CD4-positive, CD25-positive, alpha-beta regulatory T cell (primary cell): ENCODE data around the gene SLC16A5. TPM values are rescaled to one million over a fixed set of nuclear protein-coding genes. Genes with fewer than 3 reads are reported as not detected.
A peak's percentile ranks its signal among the peaks of the same experiment; 100 is the strongest.
"Not testable (repeated sequence)": the region's sequence is repeated elsewhere in the genome, so short reads cannot be mapped to it uniquely, and the experiment has no call there.

ENCODE experiments used
- ATAC-seq, 2 donors: fragments of 150-1000 bp; cut with Tn5 transposase; one replicate each; pipeline ENCODE4 v1.10.0; 2021; ENCODE audit warnings: low read depth in 2 of 2, moderate number of reproducible peaks in 2 of 2, moderate library complexity in 1 of 2
- DNase-seq, 3 donors: peaks; one replicate each; pipeline versions ENCODE4 v3.0.0 to v3.0.0-alpha.2; 2012 to 2022; ENCODE audit warnings: mixed read lengths in 1 of 3
- H3K27ac ChIP-seq: one replicate; pipeline ENCODE4 v1.7.0; 2013; ENCODE audit warnings: mild to moderate bottlenecking, low read length; ENCODE audit not compliant: insufficient read depth, poor library complexity, severe bottlenecking
- H3K27me3 ChIP-seq: one replicate; pipeline ENCODE4 v1.7.0; 2013; ENCODE audit warnings: low read length; ENCODE audit not compliant: control insufficient read depth, insufficient read depth
- H3K36me3 ChIP-seq: one replicate; pipeline ENCODE4 v1.7.0; 2013; ENCODE audit warnings: mild to moderate bottlenecking, low read length, moderate library complexity; ENCODE audit not compliant: control insufficient read depth, insufficient read depth
- H3K4me1 ChIP-seq: 2 replicates; pipeline ENCODE4 v1.7.0; 2013; ENCODE audit warnings: mild to moderate bottlenecking, low read length; ENCODE audit not compliant: insufficient read depth, control insufficient read depth, poor library complexity, severe bottlenecking
- H3K4me3 ChIP-seq: one replicate; pipeline ENCODE4 v1.7.0; 2013; ENCODE audit warnings: low read depth, mild to moderate bottlenecking, low read length, moderate library complexity
- H3K9me3 ChIP-seq, 2 experiments: 1 replicate in 1 of 2; 2 replicates in 1 of 2; pipeline ENCODE4 v1.7.0; 2013; ENCODE audit warnings: low read length in 2 of 2, mild to moderate bottlenecking in 1 of 2, moderate library complexity in 1 of 2; ENCODE audit not compliant: control insufficient read depth in 2 of 2
- H3K27ac Mint-ChIP-seq, 3 donors: one replicate each; pipeline ENCODE4 v1.8.0; 2020 to 2022; ENCODE audit warnings: mild to moderate bottlenecking in 3 of 3, mixed read lengths in 3 of 3, moderate library complexity in 2 of 3
- H3K27me3 Mint-ChIP-seq: one replicate; pipeline ENCODE4 v1.8.0; 2022; ENCODE audit warnings: mild to moderate bottlenecking, mixed read lengths
- H3K36me3 Mint-ChIP-seq: one replicate; pipeline ENCODE4 v1.8.0; 2020; ENCODE audit warnings: mixed read lengths
- H3K4me1 Mint-ChIP-seq, 4 donors: one replicate each; pipeline ENCODE4 v1.8.0; 2020 to 2022; ENCODE audit warnings: mixed read lengths in 4 of 4, mild to moderate bottlenecking in 1 of 4
- H3K4me3 Mint-ChIP-seq, 4 donors: one replicate each; pipeline ENCODE4 v1.8.0; 2020 to 2022; ENCODE audit warnings: mild to moderate bottlenecking in 4 of 4, mixed read lengths in 4 of 4, moderate library complexity in 3 of 4
- H3K9me3 Mint-ChIP-seq, 7 donors: one replicate each; pipeline ENCODE4 v1.8.0; 2020 to 2022; ENCODE audit warnings: mixed read lengths in 7 of 7, mild to moderate bottlenecking in 3 of 7, moderate library complexity in 2 of 7
- polyA plus RNA-seq, 4 donors: library from polyadenylated mRNA; unstranded; fragments of 300-500 nt; fragmentation: Illumina TruSeq; gene quantifications; one replicate each; pipeline ENCODE4 v1.2.3, GENCODE V29; 2021
- total RNA-seq: library from RNA; stranded (reverse); gene quantifications from one replicate; pipeline ENCODE4 v1.2.3, GENCODE V29; 2022

The SLC16A5 gene
- total and polyA plus RNA-seq, 5 donors from 2014 or later: 1.3 to 9.3 (median 2.2) TPM

DNA sequence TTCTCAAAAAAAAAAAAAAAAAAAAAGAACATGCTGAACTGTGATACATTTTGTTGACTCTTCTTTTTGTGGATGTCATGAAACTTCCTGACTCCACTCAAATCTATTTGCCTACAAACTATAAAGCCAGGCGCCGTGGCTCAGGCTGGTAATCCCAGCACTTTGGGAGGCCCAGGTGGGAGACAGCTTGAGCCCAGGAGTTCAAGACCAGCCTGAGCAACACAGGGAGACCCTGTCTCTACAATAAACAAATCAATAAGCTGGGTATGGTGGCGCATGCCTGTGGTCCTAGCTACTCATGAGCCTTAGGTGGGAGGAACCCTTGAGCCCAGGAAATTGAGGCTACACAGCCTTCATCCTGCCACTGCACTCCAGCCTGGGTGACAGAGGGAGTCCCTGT is 45.2 kb downstream of the SLC16A5 start:
- Histone ChIP-seq H3K36me3 (peaks cover 8% of the 10 kb centered on the region), H3K4me3 (no peak overlapping the region), H3K27ac (no peak overlapping the region), H3K9me3 (no peaks in the 10 kb centered on the region), H3K4me1 (peaks cover 15% of the 10 kb centered on the region), H3K27me3 (no peaks in the 10 kb centered on the region)
- DNase-seq (no peak), ATAC-seq (no peak)
- Mint-ChIP-seq H3K4me3 (peak overlapping the region; percentile 64 to 91 (median 82)), H3K27me3 (no peaks in the 10 kb centered on the region), H3K27ac (peak overlapping the region in 1 of 3 donors; percentile 25), H3K4me1 (peaks cover 10 to 18% (median 11%) of the 10 kb centered on the region in 4 donors), H3K36me3 (peaks cover 12% of the 10 kb centered on the region), H3K9me3 (no peaks in the 10 kb centered on the region)

DNA sequence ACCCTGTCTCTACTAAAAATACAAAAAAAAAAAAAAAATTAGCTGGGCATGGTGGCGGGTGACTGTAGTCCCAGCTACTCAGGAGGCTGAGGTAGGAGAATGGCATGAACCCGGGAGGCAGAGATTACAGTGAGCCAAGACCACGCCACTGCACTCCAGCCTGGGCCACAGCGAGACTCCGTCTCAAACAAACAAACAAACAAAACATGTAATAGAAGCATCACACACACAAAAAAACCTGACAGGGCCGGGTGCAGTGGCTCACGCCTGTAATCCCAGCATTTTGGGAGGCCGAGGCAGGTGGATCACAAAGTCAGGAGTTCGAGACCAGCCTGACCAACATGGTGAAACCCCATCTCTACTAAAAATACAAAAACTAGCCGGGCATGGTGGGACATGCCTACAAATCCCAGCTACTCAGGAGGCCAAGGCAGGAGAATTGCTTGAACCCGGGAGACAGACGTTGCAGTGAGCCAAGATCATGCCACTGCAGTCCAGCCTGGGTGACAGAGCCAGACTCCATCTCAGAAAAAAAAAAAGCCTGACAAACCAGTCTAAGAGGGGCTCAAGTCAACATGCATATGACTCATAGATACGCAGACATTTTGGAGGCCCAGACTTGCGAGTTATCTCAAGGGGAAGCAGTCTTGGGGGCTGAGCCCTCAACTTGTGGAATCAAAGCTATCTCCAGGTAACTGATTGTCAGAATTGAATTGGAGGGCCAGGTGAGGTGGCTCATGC is 46.0 kb downstream of the SLC16A5 start:
- H3K36me3 Mint-ChIP-seq: peaks cover 12% of the 10 kb centered on the region
- H3K4me1 Mint-ChIP-seq: peaks cover 10 to 18% (median 11%) of the 10 kb centered on the region in 4 donors
- H3K4me3 Mint-ChIP-seq: peak overlapping the region in 2 of 4 donors; percentile 28 to 68

GRCh38 chr17:75135452-75135851 is 47.7 kb downstream of the SLC16A5 start:
- DNase-seq: no peak
- H3K4me1 Mint-ChIP-seq: peaks cover 9 to 20% (median 9%) of the 10 kb centered on the region in 4 donors
- ATAC-seq: no peak
- peak overlapping the region in 2 of 4 donors; percentile 8 to 52 for H3K4me3 Mint-ChIP-seq
- no peaks in the 10 kb centered on the region for H3K9me3 ChIP-seq
- peaks cover 8% of the 10 kb centered on the region for H3K36me3 Mint-ChIP-seq
- H3K27me3 ChIP-seq: no peaks in the 10 kb centered on the region
- no peak overlapping the region for H3K4me3 ChIP-seq
- peak overlapping the region; percentile 75 to 89 (median 77) for H3K27ac Mint-ChIP-seq
- H3K36me3 ChIP-seq: peaks cover 8% of the 10 kb centered on the region
- H3K9me3 Mint-ChIP-seq: no peaks in the 10 kb centered on the region
- peaks cover 10% of the 10 kb centered on the region for H3K4me1 ChIP-seq
- no peak overlapping the region for H3K27ac ChIP-seq
- no peaks in the 10 kb centered on the region for H3K27me3 Mint-ChIP-seq

More for the DNA sequence above, 46.0 kb downstream of the SLC16A5 start:
- H3K4me1 ChIP-seq: peaks cover 15% of the 10 kb centered on the region
- not testable (repeated sequence) for H3K4me3 ChIP-seq, H3K36me3 ChIP-seq, H3K9me3 ChIP-seq, H3K27me3 Mint-ChIP-seq, H3K27ac ChIP-seq, H3K9me3 Mint-ChIP-seq, ATAC-seq, DNase-seq, H3K27me3 ChIP-seq
- peak overlapping the region in 2 of 3 donors; percentile 11 to 74 for H3K27ac Mint-ChIP-seq

GRCh38 chr17:75135946-75136345 is 48.2 kb downstream of the SLC16A5 start:
- Histone ChIP-seq H3K27ac (no peak overlapping the region), H3K36me3 (peaks cover 8% of the 10 kb centered on the region), H3K27me3 (no peaks in the 10 kb centered on the region), H3K4me3 (no peak overlapping the region), H3K4me1 (peaks cover 10% of the 10 kb centered on the region), H3K9me3 (no peaks in the 10 kb centered on the region)
- no peak for ATAC-seq
- DNase-seq: no peak
- Mint-ChIP-seq H3K27ac (peak overlapping the region; percentile 75 to 89 (median 77)), H3K4me1 (peaks cover 6 to 21% (median 9%) of the 10 kb centered on the region in 4 donors), H3K4me3 (peak overlapping the region in 2 of 4 donors; percentile 8 to 52), H3K9me3 (no peaks in the 10 kb centered on the region), H3K36me3 (peaks cover 4% of the 10 kb centered on the region), H3K27me3 (no peaks in the 10 kb centered on the region)

- H3K9me3 Mint-ChIP-seq: not testable (repeated sequence)
- H3K27ac Mint-ChIP-seq: peak overlapping the region in 1 of 3 donors; percentile 43
These were observed 50.0 kb downstream of the SLC16A5 start for GRCh38 chr17:75137762-75138161.

GRCh38 chr17:75138519-75138918 is 50.8 kb downstream of the SLC16A5 start:
- Mint-ChIP-seq H3K4me1 (peaks cover 10 to 22% (median 11%) of the 10 kb centered on the region in 4 donors), H3K27ac (no peak overlapping the region), H3K36me3 (peaks cover 4% of the 10 kb centered on the region), H3K27me3 (no peaks in the 10 kb centered on the region), H3K4me3 (no peak overlapping the region), H3K9me3 (no peaks in the 10 kb centered on the region)
- Histone ChIP-seq H3K27ac (no peak overlapping the region), H3K36me3 (peaks cover 10% of the 10 kb centered on the region), H3K9me3 (no peaks in the 10 kb centered on the region), H3K4me3 (no peak overlapping the region), H3K4me1 (peaks cover 12% of the 10 kb centered on the region), H3K27me3 (no peaks in the 10 kb centered on the region)
- DNase-seq (no peak), ATAC-seq (no peak)

More at GRCh38 chr17:75137762-75138161, 50.0 kb downstream of the SLC16A5 start:
- H3K36me3 ChIP-seq, DNase-seq, ATAC-seq, H3K27me3 ChIP-seq, H3K27ac ChIP-seq, H3K4me3 Mint-ChIP-seq, H3K36me3 Mint-ChIP-seq, H3K9me3 ChIP-seq, H3K27me3 Mint-ChIP-seq, H3K4me3 ChIP-seq: not testable (repeated sequence)
- H3K4me1 ChIP-seq: peaks cover 12% of the 10 kb centered on the region
- H3K4me1 Mint-ChIP-seq: peaks cover 10 to 24% (median 11%) of the 10 kb centered on the region in 4 donors

- peaks cover 4 to 20% (median 13%) of the 10 kb centered on the region in 4 donors for H3K4me1 Mint-ChIP-seq
These were observed 54.6 kb downstream of the SLC16A5 start for GRCh38 chr17:75142236-75142971.

More at GRCh38 chr17:75142236-75142971, 54.6 kb downstream of the SLC16A5 start:
- Mint-ChIP-seq H3K9me3 (no peaks in the 10 kb centered on the region), H3K27ac (no peak overlapping the region), H3K27me3 (no peaks in the 10 kb centered on the region), H3K36me3 (peaks cover 6% of the 10 kb centered on the region), H3K4me3 (no peak overlapping the region)
- ATAC-seq (no peak), DNase-seq (no peak)
- H3K9me3 ChIP-seq: no peaks in the 10 kb centered on the region
- H3K27ac ChIP-seq: no peak overlapping the region
- no peaks in the 10 kb centered on the region for H3K27me3 ChIP-seq
- no peak overlapping the region for H3K4me3 ChIP-seq
- H3K4me1 ChIP-seq: peaks cover 12% of the 10 kb centered on the region
- H3K36me3 ChIP-seq: peaks cover 39% of the 10 kb centered on the region
